Measurements from ENCODE around the gene TTC24. TPM values are rescaled to one million over a fixed set of nuclear protein-coding genes. Genes with fewer than 3 reads are reported as not detected.

TTC24 gene
- total RNA-seq, 1 donor from 2014 or later = not detected

DNA sequence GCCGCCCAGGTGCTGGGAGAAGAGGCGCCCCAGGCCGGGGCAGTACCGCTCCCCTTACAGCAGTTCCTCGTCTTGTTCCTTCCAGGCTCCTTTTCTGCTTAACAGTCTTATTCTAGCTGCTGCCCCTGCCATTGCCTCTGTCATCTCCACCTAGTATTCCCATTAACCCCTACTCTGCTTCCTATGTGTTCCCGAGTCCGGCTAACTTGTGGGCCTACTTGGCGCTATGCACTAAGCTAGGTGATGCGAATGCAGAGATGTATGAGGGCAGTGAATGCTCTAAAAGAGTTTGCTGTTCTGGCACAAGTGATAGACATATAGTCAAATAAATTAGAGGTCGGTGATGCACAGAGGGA lies 6.9 kb upstream of the TTC24 start:
- no peaks in the 10 kb centered on the region for H3K36me3 ChIP-seq (ENCODE audit: control insufficient read depth, insufficient read depth, low read length)
- peaks cover 2% of the 10 kb centered on the region for H3K27me3 ChIP-seq (ENCODE audit: control insufficient read depth, insufficient read depth, low read length)
- TF ChIP-seq, protein P1, sequence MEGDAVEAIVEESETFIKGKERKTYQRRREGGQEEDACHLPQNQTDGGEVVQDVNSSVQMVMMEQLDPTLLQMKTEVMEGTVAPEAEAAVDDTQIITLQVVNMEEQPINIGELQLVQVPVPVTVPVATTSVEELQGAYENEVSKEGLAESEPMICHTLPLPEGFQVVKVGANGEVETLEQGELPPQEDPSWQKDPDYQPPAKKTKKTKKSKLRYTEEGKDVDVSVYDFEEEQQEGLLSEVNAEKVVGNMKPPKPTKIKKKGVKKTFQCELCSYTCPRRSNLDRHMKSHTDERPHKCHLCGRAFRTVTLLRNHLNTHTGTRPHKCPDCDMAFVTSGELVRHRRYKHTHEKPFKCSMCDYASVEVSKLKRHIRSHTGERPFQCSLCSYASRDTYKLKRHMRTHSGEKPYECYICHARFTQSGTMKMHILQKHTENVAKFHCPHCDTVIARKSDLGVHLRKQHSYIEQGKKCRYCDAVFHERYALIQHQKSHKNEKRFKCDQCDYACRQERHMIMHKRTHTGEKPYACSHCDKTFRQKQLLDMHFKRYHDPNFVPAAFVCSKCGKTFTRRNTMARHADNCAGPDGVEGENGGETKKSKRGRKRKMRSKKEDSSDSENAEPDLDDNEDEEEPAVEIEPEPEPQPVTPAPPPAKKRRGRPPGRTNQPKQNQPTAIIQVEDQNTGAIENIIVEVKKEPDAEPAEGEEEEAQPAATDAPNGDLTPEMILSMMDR (IDR thresholded peaks at IDR 0.05; ENCODE audit: insufficient read depth, low read length, poor library complexity, severe bottlenecking) = no peak
- DNase-seq (ENCODE audit: low read depth) = no peak
- no peak overlapping the region for H3K4me3 ChIP-seq (ENCODE audit: low read depth, low read length)

DNA sequence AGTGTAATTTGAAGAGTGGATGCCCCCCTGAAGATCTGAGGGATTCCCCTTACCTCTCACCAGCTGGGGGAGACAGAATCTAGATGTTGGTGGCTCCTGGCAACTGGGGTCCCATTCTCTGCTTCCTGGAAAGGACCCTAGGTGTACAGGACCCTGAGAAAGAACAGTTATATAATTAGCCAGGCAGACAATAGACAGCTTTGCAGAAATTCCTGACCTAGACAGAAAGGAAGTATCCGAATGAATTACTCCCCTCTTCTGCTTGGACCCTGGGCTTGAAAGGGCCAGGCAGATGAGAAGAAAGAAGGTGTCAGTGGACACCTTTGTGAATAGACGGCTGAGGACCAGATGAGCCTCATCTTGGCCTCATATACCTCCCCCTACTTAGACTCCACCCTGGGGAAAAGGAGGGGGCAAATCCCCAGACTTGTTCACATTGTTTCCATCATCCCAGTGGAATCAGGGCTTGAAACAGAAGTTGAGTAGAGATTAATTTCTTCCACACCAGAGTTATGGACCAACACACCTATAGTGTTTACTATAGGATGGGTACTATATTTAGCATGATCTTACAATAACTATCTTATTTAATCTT lies 5.4 kb upstream of the TTC24 start:
- no peak overlapping the region for H3K4me3 ChIP-seq (ENCODE audit: low read depth, low read length)
- H3K36me3 ChIP-seq (ENCODE audit: control insufficient read depth, insufficient read depth, low read length) = no peaks in the 10 kb centered on the region
- H3K27me3 ChIP-seq (ENCODE audit: control insufficient read depth, insufficient read depth, low read length) = peaks cover 2% of the 10 kb centered on the region
- DNase-seq (ENCODE audit: low read depth) = no peak
- TF ChIP-seq, protein P1 (IDR thresholded peaks at IDR 0.05; ENCODE audit: insufficient read depth, low read length, poor library complexity, severe bottlenecking) = no peak

DNA sequence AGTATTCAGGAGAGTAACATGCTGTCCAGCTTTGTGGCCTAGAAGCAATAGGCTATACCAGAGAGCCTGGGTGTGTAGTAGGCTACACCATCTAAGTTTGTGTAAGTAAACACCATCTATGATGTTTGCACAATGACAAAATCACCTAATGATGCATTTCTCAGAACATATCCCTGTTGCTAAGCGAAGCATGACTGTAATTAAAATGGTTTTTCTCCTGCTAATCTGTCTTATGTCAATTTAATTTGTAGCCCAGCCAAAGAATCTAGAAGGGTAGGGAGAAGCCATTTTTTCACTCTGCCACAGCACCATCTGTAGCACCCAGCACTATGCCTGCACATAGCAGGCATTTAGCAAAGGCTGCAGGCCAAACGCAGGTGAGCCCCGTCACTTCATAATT lies 2.0 kb upstream of the TTC24 start:
- H3K27me3 ChIP-seq (ENCODE audit: control insufficient read depth, insufficient read depth, low read length) = peaks cover 2% of the 10 kb centered on the region
- no peak overlapping the region for H3K4me3 ChIP-seq (ENCODE audit: low read depth, low read length)
- DNase-seq (ENCODE audit: low read depth) = no peak
- TF ChIP-seq, protein P1 (IDR thresholded peaks at IDR 0.05; ENCODE audit: insufficient read depth, low read length, poor library complexity, severe bottlenecking) = no peak
- H3K36me3 ChIP-seq (ENCODE audit: control insufficient read depth, insufficient read depth, low read length) = no peaks in the 10 kb centered on the region

DNA sequence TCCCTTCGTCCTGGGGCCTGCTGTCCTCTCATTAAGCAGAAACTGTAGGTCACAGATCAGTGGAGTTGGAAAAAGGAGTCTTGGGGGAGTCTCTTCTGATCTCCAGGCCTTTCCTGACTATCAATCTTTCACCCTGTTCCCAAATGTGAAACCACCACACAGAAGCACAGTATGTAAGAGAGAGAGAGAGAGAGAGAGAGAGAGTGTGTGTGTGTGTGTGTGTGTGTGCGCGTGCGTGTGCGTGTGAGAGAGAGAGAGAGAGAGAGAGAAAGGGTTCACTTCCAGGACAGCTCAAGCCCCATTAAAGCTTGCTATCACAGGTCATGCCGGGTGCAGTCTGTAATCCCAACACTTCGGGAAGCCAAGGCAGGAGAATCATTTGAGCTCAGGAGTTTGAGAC lies 1.5 kb upstream of the TTC24 start:
- Histone ChIP-seq H3K36me3 (ENCODE audit: control insufficient read depth, insufficient read depth, low read length) (no peaks in the 10 kb centered on the region), H3K4me3 (ENCODE audit: low read depth, low read length) (no peak overlapping the region), H3K27me3 (ENCODE audit: control insufficient read depth, insufficient read depth, low read length) (peaks cover 2% of the 10 kb centered on the region)
- TF ChIP-seq, protein P1 (IDR thresholded peaks at IDR 0.05; ENCODE audit: insufficient read depth, low read length, poor library complexity, severe bottlenecking) = no peak
- no peak for DNase-seq (ENCODE audit: low read depth)

DNA sequence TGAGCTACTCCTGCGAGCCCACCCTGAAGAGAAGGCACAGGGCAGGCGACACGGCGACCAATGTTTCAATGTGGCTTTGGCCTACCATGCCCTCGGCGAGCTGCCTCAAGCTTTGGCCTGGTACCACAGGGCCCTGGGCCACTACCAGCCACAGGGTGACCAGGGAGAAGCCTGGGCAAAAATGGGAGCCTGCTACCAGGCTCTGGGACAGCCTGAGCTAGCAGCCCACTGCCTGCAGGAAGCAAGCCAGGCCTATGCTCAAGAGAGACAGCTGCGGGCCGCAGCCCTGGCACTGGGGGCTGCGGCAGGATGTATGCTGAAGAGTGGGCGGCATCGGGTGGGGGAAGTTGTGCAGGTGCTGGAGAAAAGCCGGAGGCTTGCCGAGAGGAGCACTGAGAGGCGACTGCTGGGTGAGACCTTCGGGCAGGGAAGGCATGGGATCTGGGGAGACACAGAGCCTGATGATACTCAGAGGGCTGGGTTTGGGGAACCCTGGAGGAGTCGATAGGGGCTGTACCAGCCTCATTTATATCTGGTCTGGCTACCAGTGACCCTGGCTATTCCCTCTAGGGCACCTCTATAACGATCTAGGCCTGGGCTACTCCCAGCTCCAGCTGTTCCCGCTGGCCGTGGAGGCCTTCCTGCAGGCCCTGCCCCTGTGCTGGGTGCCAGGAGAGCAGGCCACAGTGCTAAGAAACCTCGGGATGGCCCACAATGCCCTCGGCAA lies 2.3 kb downstream of the TTC24 start:
- no peak overlapping the region for H3K4me3 ChIP-seq (ENCODE audit: low read depth, low read length)
- no peaks in the 10 kb centered on the region for H3K36me3 ChIP-seq (ENCODE audit: control insufficient read depth, insufficient read depth, low read length)
- H3K27me3 ChIP-seq (ENCODE audit: control insufficient read depth, insufficient read depth, low read length) = peaks cover 2% of the 10 kb centered on the region
- no peak for DNase-seq (ENCODE audit: low read depth)
- TF ChIP-seq, protein P1 (IDR thresholded peaks at IDR 0.05; ENCODE audit: insufficient read depth, low read length, poor library complexity, severe bottlenecking) = no peak
